GM12864 (cell line): ENCODE data around the gene YJU2.
"Not testable (repeated sequence)": the region's sequence is repeated elsewhere in the genome, so short reads cannot be mapped to it uniquely, and the experiment has no call there.

Source experiments
- DNase-seq: peaks from one replicate; pipeline ENCODE4 v3.0.0-alpha.2; 2011; ENCODE audit warnings: low read depth
- H3K4me3 ChIP-seq: 2 replicates; pipeline ENCODE4 v1.5.1; 2011; ENCODE audit warnings: mild to moderate bottlenecking, low read depth, low read length, control low read depth
- CTCF ChIP-seq: IDR thresholded peaks from 2 replicates; pipeline ENCODE4 v1.5.1; 2011; ENCODE audit warnings: low read depth, mild to moderate bottlenecking, moderate library complexity, low read length, control low read depth, inconsistent platforms; ENCODE audit errors: missing control alignments

The YJU2 gene

GRCh38 chr19:4272894-4273293 is 26.0 kb downstream of the YJU2 start:
- DNase-seq: no peak
- no peak for TF ChIP-seq CTCF
- no peak overlapping the region for H3K4me3 ChIP-seq

GRCh38 chr19:4274321-4274686 is 27.4 kb downstream of the YJU2 start:
- not testable (repeated sequence) for H3K4me3 ChIP-seq, DNase-seq

- no peak for DNase-seq
- no peak overlapping the region for H3K4me3 ChIP-seq
- no peak for TF ChIP-seq CTCF
Measured at GRCh38 chr19:4277191-4277696, 30.4 kb downstream of the YJU2 start.

GRCh38 chr19:4278010-4278409 is 31.1 kb downstream of the YJU2 start:
- DNase-seq: no peak
- no peak overlapping the region for H3K4me3 ChIP-seq
- TF ChIP-seq CTCF: no peak

- no peak for DNase-seq
- no peak within 1 kb of the TSS for H3K4me3 ChIP-seq
- TF ChIP-seq CTCF: no peak
Measured at GRCh38 chr19:4278419-4279266, 31.8 kb downstream of the YJU2 start, which contains the start of gene SHD. TSS of gene SHD (plus strand) at chr19:4279266. CDS start at chr19:4280064, 798 bp downstream.

- no peak for DNase-seq
- TF ChIP-seq CTCF: no peak
- H3K4me3 ChIP-seq: no peak overlapping the region
Measured at GRCh38 chr19:4279267-4279529, 32.3 kb downstream of the YJU2 start.

- no peak for DNase-seq
- H3K4me3 ChIP-seq: no peak overlapping the region
- no peak for TF ChIP-seq CTCF
Measured at GRCh38 chr19:4279530-4280422, 32.9 kb downstream of the YJU2 start.
